ENCODE measurements around the gene ZNF398. TPM values are rescaled to one million over a fixed set of nuclear protein-coding genes. Genes with fewer than 3 reads are reported as not detected.

Gene ZNF398
- polyA plus RNA-seq, 3 donors = 14.1 to 15.4 (median 15.2) TPM

DNA sequence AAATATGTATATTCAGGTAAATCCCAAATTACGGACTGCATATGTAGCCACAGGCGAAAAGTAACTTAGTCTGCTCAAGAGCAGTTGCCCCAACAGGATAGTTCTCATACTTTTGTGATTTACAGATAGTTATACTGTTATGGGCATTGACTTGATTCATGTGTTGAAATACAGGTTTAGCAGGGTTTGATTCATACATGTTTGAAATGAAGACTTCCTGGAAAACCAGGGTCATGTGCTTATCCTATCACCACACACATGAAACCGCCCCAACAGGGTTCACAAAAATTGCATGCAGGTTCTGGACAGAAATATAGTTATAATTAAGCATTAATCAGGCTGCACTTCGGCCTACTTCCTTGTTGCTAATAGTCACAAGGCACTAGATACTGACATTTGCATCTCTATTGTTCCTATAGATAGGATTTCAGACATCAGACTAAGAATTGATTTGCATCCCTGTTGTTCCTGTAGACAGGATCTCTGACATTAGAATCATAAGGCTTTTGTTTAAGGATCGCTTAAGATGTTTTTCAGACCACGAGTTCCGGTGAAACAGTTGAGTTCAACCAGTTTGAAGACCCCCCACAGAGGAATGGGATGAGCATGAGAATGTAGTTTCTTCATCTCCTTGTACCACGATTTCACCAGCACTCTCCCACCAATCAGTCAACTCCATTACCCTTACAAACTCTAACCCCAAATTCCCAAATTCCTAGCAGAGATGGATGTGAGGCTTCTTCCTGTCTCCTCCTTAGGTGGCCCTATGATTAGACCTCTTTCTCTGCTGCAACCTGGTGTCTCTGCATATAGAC, 2.0 kb upstream of the ZNF398 start:
- DNase-seq = peak; percentile 45

DNA sequence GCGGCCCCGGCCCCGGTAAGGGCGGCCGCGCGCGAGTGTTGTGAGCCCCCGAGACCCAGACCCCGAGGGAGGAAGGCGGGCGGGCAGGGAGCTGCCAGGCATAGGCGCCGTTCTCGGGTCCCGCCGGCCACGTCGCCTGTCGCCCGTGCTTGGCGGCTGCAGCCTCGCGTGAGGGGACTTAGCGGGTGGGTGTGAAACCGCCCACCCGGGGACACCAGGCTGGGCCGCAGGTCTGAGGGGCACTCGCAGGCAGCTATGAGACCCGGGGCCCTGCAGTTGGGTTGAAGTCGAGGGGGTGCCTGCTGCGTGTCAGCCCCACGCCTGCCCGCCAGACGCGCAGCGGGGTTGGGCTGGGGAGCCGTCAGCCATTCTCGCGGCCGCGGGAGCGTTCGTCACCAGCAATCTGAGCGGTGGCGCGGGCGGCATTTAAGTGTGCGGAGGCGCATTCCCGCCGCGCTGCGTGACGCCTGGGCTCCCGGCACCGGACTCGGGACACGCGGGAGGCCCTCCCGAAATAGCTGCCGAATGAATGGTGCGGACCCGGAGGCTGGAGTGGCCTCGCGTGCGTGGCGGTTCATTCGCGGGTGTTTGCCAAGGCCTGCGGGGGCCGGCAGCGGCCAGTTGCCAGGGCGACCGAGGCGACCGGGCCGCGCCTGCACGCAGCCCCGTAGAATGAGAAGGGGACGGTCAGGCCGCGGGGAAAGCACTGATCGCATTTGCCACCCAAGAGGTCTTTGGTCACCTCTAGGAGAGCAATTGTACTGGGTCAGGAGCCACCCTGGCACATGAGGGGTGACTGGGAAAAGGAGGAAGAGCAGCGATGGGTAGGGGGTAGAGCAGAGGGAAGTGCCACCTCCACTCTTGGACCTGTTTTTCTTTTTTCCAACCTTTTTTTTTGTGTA, 750 bp downstream of the ZNF398 start:
- DNase-seq = peak; percentile 42

DNA sequence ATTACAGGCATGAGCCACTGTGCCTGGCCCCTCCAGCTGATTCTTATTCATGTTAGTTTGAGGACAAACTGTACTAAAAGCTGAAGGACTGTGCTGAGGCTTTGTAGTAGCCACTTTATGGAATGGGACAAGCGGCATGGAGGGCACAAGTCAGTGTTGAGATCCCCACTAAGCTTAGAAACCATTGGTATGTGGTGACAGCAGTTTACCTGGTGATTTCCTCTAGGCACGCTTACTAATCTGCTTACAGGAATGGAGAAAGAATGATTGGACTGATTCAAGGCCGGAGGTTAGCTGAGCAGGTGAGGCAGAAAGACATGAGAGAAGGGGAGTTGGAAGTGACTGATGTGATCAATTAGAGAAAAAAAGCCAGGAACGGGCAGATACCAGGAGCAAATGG, 3.7 kb downstream of the ZNF398 start:
- DNase-seq = no peak

DNA sequence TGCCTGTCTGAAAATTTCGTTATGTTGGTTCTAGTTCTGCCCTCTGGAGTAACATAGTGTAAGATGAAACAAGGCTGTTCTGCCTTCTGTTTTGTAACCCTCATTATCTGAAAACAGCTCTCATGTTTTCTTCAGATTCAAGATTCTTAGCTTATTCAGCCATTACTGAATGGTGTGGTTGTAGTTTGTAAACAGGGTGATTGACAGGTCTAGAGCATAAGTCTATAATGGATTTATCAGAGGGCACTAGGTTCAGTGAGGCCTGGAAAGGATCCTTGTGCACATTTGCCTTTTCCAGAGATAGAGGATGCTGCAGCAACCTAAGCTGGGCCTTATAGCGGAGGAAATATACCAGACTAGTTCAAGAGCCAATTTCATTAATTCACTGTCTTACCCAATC, 6.1 kb downstream of the ZNF398 start:
- no peak for DNase-seq

DNA sequence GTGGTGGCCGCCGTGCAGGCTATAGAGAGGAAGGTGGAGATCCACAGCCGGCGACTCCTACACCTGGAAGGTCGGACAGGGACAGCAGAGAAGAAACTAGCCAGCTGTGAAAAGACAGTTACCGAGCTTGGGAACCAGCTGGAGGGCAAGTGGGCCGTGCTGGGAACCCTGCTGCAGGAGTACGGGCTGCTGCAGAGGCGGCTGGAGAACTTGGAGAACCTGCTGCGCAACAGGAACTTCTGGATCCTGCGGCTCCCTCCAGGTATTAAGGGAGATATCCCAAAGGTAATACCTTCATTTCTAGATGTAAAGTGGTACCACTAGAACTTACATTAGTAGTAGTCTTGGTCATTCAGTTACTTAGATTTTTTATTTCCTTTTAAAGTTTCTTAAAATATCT, 6.8 kb downstream of the ZNF398 start:
- DNase-seq = no peak

DNA sequence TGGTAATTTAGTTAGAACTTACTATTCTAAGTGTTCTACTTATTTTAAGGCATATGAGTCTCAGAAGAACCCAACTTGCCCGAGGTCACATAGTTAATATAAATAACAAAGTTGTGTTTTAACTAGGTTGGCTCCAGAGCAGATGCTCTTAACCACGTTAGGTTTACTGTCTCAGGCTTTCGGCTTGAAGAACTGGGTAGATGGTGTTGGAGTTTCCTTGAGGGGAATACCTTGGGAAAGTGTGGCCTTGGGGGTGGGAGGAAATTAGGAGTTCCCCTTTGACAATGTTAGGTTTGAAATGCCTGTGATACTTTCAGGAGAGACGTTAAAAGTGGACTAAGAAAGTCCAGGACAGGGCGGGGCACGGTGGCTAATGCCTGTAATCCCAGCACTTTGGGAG, 9.6 kb downstream of the ZNF398 start:
- no peak for DNase-seq

DNA sequence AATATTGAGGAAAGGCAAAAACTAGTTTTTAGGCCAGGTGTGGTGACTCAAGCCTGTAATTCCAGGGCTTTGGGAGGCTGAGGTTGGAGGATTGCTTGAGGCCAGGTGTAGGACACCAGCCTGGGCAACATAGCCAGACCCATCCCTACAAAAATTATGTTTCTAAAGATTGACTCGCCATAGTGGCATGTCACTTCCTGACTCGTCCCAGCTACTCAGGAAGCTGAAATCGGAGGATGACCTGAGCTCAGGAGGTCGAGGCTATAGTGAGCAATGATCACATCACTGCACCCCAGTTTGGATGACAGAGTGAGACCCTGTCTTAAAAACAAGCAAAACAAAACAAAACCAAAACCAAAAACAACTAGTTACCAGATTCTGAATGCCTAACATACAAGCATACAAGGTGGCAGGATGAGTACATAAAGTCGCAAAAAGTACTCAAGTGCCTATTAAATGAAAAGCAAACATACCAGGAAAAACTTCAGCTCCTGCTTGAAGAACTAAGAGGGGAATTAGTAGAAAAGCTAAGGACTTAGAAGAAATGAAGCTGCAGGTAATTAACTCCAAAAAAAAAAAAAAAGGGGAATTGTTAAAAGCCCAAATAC, 14.1 kb downstream of the ZNF398 start:
- no peak for DNase-seq

DNA sequence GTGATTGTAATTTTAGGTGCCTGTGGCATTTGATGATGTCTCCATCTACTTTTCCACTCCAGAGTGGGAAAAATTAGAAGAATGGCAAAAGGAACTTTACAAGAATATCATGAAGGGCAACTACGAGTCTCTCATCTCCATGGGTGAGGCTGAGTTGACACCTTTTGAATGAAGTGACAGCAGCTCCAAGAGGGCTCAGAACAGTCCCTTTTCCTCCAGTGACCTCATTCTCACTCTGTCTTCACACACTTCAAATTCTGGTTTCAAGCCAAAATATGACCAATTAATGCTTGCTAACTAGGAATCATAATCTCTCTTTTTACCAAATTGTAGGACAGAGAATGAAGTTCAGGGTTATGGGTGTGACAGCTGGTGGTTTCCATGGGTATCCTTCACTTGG, 18.9 kb downstream of the ZNF398 start:
- no peak for DNase-seq

DNA sequence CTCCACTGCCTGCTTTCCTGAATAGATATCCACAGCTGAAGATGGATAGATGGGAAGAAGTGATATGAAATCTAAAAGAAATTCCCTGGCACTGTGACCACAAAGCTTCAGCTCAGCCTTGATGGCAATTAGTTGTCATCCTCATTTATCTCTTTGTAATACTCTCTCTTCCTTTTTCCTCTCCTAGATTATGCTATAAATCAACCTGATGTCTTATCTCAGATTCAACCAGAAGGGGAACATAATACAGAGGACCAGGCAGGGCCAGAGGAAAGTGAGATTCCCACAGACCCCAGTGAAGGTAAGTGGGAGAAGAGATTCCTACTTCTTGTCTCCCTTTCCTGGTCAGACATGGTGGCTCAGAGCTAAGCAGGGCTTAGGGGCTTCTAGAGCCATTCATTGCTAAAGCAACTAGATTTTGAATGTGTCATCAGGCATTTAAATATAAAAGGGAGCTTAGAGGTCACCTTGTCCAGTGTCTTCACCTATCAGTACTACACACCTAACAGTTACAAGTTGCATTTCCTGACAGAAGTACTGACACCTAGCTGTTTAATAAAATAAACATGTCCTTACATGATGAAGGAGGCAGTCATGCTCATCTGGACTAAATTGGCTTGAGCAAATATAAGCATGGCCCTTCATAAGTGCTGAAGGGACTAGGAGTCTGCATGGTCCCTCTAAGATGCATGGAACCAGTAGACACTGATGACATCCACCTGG, 19.5 kb downstream of the ZNF398 start:
- no peak for DNase-seq

DNA sequence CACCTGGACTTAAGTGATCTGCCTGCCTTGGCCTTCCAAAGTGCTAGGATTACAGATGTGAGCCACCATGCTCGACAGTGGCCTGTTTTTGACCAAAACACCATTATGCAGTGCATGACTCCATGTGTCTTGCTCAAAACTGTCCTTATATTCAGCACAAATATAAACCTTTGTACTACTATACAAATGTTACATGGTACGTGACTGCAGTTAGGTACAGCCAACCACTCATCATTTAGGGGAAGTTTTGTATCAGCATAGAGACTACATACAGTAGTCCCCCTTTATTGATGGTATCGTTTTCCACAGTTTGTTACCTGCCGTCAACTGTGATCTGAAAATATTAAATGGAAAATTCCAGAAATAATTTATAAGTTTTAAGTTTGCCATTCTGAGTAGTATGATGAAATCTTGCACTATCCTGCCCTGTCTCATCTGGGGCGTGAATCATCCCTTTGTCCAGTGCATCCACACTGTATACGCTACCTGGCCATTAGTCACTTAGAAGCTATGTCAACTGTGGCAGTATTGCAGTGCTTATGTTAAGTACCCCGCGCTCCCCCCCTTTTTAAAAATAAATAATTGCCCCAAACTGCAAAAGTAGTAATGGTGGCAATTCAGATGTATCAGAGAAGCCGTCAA, 24.8 kb downstream of the ZNF398 start:
- DNase-seq = no peak

DNA sequence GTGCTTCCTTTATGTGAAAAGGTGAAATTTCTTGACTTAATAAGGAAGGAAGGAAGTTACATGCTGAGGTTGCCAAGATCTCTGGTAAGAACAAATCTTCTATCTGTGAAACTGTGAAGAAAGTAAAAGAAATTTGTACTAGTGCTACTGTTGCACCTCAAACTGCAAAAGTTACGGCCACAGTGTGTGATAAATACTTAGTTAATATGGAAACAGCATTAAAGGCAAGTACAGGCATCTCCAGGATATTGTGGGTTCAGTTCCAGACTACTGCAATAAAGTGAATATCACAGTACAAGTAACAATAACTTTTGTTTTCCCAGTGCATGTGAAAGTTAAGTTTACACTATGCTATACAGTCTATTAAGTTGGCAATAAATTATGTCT, 25.3 kb downstream of the ZNF398 start:
- no peak for DNase-seq

DNA sequence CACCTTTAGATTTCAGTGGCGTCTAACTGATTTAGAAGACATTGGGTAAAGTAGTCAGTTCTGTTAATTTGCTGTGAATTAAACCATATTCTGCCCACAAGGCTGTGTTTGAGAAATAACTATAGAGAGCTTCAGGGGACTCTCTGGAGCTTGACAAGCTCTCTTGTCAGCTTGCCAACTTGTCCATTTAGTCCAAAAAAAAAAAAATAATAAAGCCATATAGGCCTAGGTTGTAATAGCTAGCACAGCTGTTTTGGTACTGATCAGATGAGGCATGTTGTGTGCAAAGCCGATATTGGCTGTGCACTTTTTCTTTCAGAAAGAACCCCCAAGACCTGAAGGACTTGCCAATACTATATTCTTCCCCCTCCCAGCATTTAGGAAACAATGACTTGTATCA, 27.9 kb downstream of the ZNF398 start:
- no peak for DNase-seq

DNA sequence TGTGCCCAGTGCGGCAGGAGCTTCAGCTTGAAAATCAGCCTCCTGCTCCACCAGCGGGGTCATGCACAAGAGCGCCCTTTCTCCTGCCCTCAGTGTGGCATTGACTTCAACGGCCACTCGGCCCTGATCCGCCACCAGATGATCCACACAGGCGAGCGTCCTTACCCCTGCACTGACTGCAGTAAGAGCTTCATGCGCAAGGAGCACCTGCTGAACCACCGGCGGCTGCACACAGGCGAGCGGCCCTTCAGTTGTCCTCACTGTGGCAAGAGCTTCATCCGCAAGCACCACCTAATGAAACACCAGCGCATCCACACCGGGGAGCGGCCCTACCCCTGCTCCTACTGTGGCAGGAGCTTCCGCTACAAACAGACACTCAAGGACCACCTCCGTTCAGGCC, 32.0 kb downstream of the ZNF398 start:
- DNase-seq = no peak

DNA sequence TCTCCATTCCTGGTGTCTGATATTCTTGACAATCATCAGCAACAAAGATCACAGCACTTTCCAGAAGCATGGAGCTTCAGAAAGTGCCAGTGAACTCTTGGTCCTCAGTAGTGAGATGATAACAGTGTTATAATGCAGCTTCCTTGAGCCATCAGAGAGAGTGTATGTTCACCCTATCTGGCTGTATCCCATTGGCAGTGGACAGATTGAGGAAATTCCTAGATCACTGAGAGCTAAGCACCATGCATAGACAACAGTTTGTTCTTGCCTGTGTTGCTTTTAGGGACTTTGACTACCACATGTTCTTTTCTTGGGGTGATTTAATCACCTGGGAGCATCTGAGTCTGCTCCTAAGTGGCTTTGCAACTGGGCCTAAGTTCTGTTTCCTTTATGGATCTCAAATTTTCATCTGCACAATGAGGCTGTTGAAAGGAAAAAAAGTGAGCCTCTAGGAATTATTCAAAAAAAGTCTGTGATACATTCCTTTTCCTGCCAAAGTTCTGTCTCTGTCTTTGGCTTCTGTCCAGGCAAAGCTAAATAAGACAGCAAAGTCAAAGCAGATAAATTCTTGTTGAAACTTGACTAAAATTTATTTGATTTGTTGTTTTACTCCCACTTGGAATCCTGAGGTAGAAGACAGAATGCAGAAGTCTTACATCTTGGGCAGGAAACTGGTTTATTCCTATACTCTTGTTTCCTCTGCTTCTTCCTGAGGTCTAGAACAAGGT, 33.6 kb downstream of the ZNF398 start:
- no peak for DNase-seq

DNA sequence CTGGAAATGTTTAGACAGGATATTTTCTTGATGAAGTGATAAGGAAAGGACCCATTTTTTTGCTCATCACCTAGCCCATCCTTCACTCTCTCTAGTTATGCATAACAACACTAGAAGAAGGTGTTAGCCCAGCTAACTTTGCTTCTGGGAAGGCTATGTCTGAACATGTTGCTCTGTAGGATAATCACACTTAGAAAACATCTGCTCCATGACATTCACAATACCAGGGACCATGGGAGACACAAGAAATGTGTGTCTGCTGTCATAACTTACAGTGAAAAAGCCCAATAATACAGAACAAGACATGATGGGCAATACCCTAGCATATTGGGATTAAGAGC, 34.2 kb downstream of the ZNF398 start:
- DNase-seq = no peak

DNA sequence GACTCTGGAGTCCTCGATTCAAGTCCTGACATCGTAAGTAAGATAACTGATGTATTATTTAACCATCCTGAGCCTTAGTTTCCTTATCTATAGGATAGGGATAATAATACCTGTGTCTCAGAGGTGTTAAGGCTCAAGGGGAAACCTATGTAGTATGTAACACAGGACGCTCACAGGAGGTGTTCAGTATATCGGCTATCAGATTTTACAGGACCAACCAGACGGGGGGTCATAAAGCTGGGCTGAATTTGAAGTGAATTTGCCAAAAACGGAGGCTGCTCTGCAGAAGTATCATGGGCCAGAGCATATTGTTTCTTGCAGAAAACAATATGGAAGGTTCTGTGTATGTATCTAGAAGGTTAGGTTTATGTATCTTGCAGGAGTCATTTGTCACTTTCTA, 37.0 kb downstream of the ZNF398 start:
- DNase-seq = no peak

DNA sequence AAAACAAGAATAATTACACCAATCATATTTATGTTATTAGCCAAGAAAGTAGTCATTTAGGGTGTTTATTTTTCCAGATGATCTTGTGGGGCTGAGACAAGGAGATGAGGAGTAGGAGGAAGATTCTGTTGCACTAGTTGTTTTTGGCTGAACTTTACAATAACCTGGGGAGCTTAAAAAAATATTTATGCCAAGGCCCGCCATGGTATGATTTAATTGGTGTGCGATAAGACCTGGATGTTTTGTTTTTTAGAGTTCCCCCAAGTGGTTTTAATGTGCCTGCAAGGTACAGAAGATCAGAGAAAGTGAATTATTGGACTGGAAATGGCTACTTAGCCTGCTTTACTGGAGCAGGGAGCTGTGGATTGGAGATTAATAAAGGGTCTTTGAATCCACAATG, 41.0 kb downstream of the ZNF398 start:
- no peak for DNase-seq

DNA sequence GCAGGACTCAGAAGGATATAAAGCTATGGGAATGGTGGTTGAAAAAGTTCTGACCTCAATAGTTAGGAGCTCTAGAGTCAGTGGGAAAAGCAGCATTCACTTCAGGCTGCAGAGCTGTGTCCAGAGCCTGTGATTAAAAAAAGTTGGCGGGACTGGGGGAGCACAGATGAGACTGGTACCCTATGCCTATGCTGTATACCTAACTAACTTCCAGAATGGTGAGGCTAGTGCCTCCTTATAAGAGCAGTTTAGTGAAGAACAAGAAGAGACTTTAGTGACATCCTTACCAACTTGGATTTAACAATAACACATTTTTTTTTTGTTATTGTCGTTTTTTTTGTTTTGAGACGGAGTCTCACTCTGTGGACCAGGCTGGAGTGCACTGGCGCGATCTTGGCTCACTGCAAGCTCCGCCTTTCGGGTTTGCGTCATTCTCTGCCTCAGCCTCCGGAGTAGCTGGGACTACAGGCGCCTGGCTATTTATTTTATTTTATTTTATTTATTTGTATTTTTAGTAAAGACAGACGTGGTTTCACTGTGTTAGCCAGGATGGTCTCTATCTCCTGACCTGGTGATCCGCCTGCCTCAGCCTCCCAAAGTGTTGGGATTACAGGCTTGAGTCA, 41.5 kb downstream of the ZNF398 start:
- DNase-seq = no peak

DNA sequence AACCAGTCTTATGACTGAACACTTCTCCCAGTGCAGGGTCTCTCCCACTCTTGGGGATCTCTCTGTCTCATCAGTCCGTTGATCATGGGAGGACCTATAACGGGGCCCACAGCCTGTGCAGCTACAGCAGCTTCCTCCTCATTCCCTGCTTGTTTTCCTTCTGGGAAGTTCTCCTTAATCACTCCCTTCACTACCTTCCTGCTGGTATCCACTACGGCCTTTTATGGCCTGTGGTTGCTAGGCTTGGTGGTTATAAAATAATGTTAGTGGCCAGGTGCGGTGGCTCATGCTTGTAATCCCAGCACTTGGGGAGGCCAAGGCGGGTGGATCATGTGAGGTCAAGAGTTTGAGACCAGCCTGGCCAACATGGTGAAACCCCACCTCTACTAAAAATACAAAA, 44.6 kb downstream of the ZNF398 start:
- DNase-seq = no peak

DNA sequence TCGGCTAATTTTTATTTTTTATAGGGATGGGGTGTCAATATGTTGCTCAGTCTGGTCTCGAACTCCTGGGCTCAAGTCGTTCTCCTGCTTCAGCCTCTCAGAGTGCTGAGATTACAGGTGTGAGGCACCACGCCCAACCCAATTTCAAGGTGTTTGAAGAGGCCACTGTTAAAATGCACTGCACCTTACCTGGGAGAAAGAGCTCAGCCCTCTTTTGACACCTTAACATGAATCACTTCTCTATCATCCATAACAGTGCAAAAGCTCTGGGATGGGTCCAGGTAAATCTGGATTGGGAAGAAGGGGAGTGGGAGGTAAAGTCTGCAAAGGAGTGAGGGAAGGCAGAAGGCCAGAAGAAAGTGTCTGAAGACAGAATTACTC, 47.5 kb downstream of the ZNF398 start:
- no peak for DNase-seq

Measured in renal pelvis (tissue), 4 donors.